ENCODE data around the gene MMP21.

Gene MMP21

DNA sequence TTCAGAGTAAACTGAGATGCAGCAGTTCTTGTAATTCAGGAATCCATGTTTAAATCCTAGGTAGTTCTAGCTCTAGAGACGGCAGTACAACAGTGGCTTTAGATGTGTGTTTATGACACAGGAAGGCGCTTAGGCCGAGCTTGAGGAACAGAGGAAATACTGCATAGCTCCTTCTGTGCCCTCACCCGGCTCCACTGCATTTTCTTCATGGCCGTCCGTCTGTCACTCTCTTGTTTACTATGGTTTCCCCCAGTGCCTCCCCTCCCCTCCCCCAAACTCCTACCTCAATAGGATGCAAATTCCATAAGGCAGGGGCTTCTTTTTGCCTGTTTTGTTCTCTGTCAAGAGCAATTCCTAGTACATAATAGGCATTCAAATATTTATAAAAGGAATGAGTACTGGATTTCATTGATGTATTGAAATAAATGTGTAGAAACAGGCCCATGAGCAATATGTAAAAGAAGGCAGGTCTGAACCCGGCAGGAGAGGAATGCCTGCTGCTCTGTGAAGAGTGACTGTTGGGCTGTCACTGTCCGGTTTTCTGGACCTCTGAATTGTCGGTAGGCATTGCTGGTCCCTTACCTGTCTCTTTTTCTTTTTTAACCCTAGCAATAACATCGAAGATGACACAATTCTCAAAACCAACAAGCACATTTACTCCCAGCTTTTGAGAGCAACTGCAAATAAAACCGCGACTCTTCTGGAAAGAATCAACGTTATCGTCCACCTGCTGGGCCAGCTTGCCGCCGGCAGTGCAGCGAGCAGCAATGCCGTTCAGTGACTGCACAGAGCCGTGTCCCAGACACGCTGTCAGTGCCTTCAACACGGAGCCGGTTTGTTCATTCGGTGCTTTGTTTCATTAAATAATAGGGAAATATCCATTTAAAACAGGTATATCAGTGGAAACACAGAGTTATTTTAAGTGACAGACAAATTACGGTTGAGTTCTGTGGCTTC, 12.7 kb downstream of the MMP21 start:
- no peak overlapping the region for H3K4me3 ChIP-seq (ENCODE audit: low read length in 2 of 2)
- H3K27ac ChIP-seq (ENCODE audit: low read length) = no peak overlapping the region
- no peaks in the 10 kb centered on the region for H3K4me1 ChIP-seq (ENCODE audit: control insufficient read depth, insufficient read depth, low read length)
- H3K9me3 ChIP-seq (ENCODE audit: control insufficient read depth in 2 of 2, low read length in 2 of 2) = no peaks in the 10 kb centered on the region
- peaks cover 14 to 25% of the 10 kb centered on the region in 2 donors for H3K36me3 ChIP-seq (ENCODE audit: control insufficient read depth in 2 of 2, insufficient read depth in 2 of 2, low read length in 2 of 2)
- H3K27me3 ChIP-seq (ENCODE audit: control insufficient read depth in 1 of 2, insufficient read depth in 2 of 2, low read length in 2 of 2) = no peaks in the 10 kb centered on the region
- no peak overlapping the region for H3K9ac ChIP-seq (ENCODE audit: low read length in 2 of 2)

DNA sequence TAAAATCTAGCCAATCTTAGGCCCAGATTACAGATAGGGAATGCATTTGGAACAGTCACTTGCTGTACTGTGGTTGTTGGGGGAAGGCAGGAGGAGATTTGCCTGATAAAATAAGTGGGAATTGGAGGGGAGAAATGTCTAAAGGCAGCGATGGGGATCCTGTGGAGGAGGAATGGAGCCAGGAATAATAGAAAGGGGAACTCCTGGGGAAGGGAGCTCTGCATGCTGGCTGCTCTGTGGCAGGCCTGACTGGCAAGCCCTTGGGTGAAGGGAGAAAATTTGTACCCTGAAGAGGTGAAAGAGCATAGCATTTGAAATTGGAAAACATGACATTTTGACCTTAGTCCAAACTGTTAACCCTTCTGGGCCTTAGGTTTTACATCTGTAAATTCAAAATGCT, 13.7 kb downstream of the MMP21 start:
- H3K9me3 ChIP-seq (ENCODE audit: control insufficient read depth in 2 of 2, low read length in 2 of 2) = no peaks in the 10 kb centered on the region
- no peak overlapping the region for H3K4me3 ChIP-seq (ENCODE audit: low read length in 2 of 2)
- H3K27me3 ChIP-seq (ENCODE audit: control insufficient read depth in 1 of 2, insufficient read depth in 2 of 2, low read length in 2 of 2) = no peaks in the 10 kb centered on the region
- no peak overlapping the region for H3K27ac ChIP-seq (ENCODE audit: low read length)
- H3K36me3 ChIP-seq (ENCODE audit: control insufficient read depth in 2 of 2, insufficient read depth in 2 of 2, low read length in 2 of 2) = peaks cover 22 to 25% of the 10 kb centered on the region in 2 donors
- H3K9ac ChIP-seq (ENCODE audit: low read length in 2 of 2) = no peak overlapping the region
- no peaks in the 10 kb centered on the region for H3K4me1 ChIP-seq (ENCODE audit: control insufficient read depth, insufficient read depth, low read length)

DNA sequence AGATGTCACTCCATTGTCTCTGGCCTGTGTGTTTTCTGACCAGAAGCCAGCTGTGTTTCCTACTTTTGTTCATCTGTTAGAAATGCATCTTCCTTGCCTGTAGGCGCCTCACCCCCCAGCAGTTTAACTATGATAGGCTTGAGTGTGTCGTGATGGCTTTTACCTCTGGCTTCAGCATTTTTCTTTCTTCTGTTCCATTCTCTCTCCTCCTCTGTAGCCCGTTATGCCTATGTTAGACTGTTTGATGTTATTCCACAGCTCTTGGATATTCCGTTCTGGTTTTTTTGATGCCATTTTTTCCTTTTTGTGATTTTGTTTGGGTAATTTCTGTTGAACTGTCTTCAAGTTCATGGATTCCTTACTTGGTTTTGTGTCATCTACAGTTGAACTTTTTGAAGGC, 17.9 kb downstream of the MMP21 start:
- Histone ChIP-seq H3K9ac (ENCODE audit: low read length in 2 of 2) (no peak overlapping the region), H3K36me3 (ENCODE audit: control insufficient read depth in 2 of 2, insufficient read depth in 2 of 2, low read length in 2 of 2) (peaks cover 35 to 40% of the 10 kb centered on the region in 2 donors), H3K9me3 (ENCODE audit: control insufficient read depth in 2 of 2, low read length in 2 of 2) (no peaks in the 10 kb centered on the region), H3K4me1 (ENCODE audit: control insufficient read depth, insufficient read depth, low read length) (no peaks in the 10 kb centered on the region), H3K27ac (ENCODE audit: low read length) (no peak overlapping the region), H3K4me3 (ENCODE audit: low read length in 2 of 2) (no peak overlapping the region), H3K27me3 (ENCODE audit: control insufficient read depth in 1 of 2, insufficient read depth in 2 of 2, low read length in 2 of 2) (no peaks in the 10 kb centered on the region)

DNA sequence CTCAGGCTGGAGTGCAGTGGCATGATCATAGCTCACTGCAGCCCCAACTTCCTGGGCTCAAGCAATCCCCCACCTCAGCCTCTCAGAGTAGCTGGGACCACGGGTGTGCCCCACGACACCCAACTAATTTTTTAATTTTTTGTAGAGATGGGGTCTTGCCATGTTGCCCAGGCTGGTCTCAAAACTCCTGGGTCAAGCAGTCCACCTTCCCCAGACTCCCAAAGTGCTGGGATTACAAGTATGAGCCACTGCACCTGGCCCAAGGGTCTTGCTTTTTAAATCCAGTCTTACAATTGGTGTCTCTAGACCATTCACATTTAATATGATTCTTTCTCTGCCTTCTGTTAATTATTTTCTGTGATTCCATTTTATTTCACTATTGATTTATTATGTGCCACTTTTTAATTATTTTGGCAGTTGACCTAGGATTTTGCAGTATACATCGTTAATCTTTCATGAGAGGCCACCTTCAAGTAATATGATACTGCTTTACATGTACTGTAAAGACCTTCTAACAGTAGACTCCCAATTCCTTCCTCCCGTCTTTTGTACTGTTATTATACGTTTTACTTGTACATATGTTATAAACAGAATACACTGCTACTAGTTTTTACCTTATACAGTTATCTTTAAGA, 18.7 kb downstream of the MMP21 start:
- H3K9ac ChIP-seq (ENCODE audit: low read length in 2 of 2) = no peak overlapping the region
- H3K27me3 ChIP-seq (ENCODE audit: control insufficient read depth in 1 of 2, insufficient read depth in 2 of 2, low read length in 2 of 2) = no peaks in the 10 kb centered on the region
- no peaks in the 10 kb centered on the region for H3K9me3 ChIP-seq (ENCODE audit: control insufficient read depth in 2 of 2, low read length in 2 of 2)
- H3K27ac ChIP-seq (ENCODE audit: low read length) = no peak overlapping the region
- H3K4me1 ChIP-seq (ENCODE audit: control insufficient read depth, insufficient read depth, low read length) = no peaks in the 10 kb centered on the region
- peaks cover 40 to 41% of the 10 kb centered on the region in 2 donors for H3K36me3 ChIP-seq (ENCODE audit: control insufficient read depth in 2 of 2, insufficient read depth in 2 of 2, low read length in 2 of 2)
- no peak overlapping the region for H3K4me3 ChIP-seq (ENCODE audit: low read length in 2 of 2)

- Histone ChIP-seq H3K9me3 (ENCODE audit: control insufficient read depth in 2 of 2, low read length in 2 of 2) (no peaks in the 10 kb centered on the region), H3K27ac (ENCODE audit: low read length) (no peak overlapping the region), H3K36me3 (ENCODE audit: control insufficient read depth in 2 of 2, insufficient read depth in 2 of 2, low read length in 2 of 2) (peaks cover 45 to 47% of the 10 kb centered on the region in 2 donors), H3K4me3 (ENCODE audit: low read length in 2 of 2) (no peak overlapping the region), H3K27me3 (ENCODE audit: control insufficient read depth in 1 of 2, insufficient read depth in 2 of 2, low read length in 2 of 2) (no peaks in the 10 kb centered on the region), H3K4me1 (ENCODE audit: control insufficient read depth, insufficient read depth, low read length) (no peaks in the 10 kb centered on the region), H3K9ac (ENCODE audit: low read length in 2 of 2) (no peak overlapping the region)
Observed at GRCh38 chr10:125756196-125756595, 19.4 kb downstream of the MMP21 start.

DNA sequence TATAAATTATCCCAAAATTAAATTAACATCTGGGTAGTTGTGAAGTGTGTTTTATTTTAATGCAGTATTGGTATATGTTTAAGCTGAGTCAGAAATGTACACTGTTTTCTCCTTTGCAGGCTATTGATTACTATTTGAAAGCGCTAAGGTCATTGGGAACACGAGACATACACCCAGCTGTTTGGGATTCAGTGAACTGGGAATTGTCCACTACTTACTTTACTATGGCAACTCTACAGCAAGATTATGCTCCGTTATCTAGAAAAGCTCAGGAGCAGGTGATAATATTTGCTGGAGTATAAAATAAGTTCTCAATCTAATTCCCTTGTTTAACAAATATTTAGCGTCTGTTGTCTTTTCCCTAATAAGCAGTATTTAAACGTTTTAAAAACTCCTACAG, 28.2 kb downstream of the MMP21 start:
- H3K4me1 ChIP-seq (ENCODE audit: control insufficient read depth, insufficient read depth, low read length) = no peaks in the 10 kb centered on the region
- no peaks in the 10 kb centered on the region for H3K9me3 ChIP-seq (ENCODE audit: control insufficient read depth in 2 of 2, low read length in 2 of 2)

DNA sequence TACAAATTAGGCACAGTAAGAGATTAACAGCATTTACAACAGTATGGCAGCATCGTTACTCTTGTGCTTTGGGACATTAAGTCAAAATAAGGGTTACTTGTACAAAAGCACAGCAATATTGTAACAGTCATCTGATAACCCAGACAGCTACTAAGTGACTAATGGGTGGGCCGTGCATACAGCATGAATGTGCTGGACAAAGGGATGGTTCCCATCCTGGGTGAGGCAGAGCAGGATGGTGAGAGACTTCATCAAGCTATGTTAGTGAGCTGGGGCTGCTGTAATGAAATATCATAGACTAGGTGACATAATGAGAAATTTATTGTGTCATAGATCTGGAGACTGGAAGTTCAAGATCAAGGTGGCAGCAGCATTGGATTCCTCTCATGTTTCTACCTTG, 30.7 kb downstream of the MMP21 start:
- H3K9ac ChIP-seq (ENCODE audit: low read length in 2 of 2) = no peak overlapping the region
- no peaks in the 10 kb centered on the region for H3K4me1 ChIP-seq (ENCODE audit: control insufficient read depth, insufficient read depth, low read length)
- H3K4me3 ChIP-seq (ENCODE audit: low read length in 2 of 2) = no peak overlapping the region
- no peaks in the 10 kb centered on the region for H3K9me3 ChIP-seq (ENCODE audit: control insufficient read depth in 2 of 2, low read length in 2 of 2)
- H3K27ac ChIP-seq (ENCODE audit: low read length) = no peak overlapping the region
- H3K36me3 ChIP-seq (ENCODE audit: control insufficient read depth in 2 of 2, insufficient read depth in 2 of 2, low read length in 2 of 2) = peaks cover 49 to 62% of the 10 kb centered on the region in 2 donors
- no peaks in the 10 kb centered on the region for H3K27me3 ChIP-seq (ENCODE audit: control insufficient read depth in 1 of 2, insufficient read depth in 2 of 2, low read length in 2 of 2)

More for the DNA sequence above, 28.2 kb downstream of the MMP21 start:
- Histone ChIP-seq H3K9ac (ENCODE audit: low read length in 2 of 2) (no peak overlapping the region), H3K27me3 (ENCODE audit: control insufficient read depth in 1 of 2, insufficient read depth in 2 of 2, low read length in 2 of 2) (no peaks in the 10 kb centered on the region), H3K27ac (ENCODE audit: low read length) (no peak overlapping the region), H3K36me3 (ENCODE audit: control insufficient read depth in 2 of 2, insufficient read depth in 2 of 2, low read length in 2 of 2) (peaks cover 50 to 57% of the 10 kb centered on the region in 2 donors), H3K4me3 (ENCODE audit: low read length in 2 of 2) (no peak overlapping the region)

GRCh38 chr10:125742465-125742864, 33.2 kb downstream of the MMP21 start:
- no peak overlapping the region for H3K9ac ChIP-seq (ENCODE audit: low read length in 2 of 2)
- H3K4me1 ChIP-seq (ENCODE audit: control insufficient read depth, insufficient read depth, low read length) = no peaks in the 10 kb centered on the region
- H3K9me3 ChIP-seq (ENCODE audit: control insufficient read depth in 2 of 2, low read length in 2 of 2) = no peaks in the 10 kb centered on the region
- H3K27ac ChIP-seq (ENCODE audit: low read length) = no peak overlapping the region
- H3K27me3 ChIP-seq (ENCODE audit: control insufficient read depth in 1 of 2, insufficient read depth in 2 of 2, low read length in 2 of 2) = no peaks in the 10 kb centered on the region
- no peak overlapping the region for H3K4me3 ChIP-seq (ENCODE audit: low read length in 2 of 2)
- peaks cover 47 to 71% of the 10 kb centered on the region in 2 donors for H3K36me3 ChIP-seq (ENCODE audit: control insufficient read depth in 2 of 2, insufficient read depth in 2 of 2, low read length in 2 of 2)

- H3K4me1 ChIP-seq (ENCODE audit: control insufficient read depth, insufficient read depth, low read length) = no peaks in the 10 kb centered on the region
- no peak overlapping the region for H3K9ac ChIP-seq (ENCODE audit: low read length in 2 of 2)
- no peak overlapping the region for H3K4me3 ChIP-seq (ENCODE audit: low read length in 2 of 2)
- peaks cover 51 to 81% of the 10 kb centered on the region in 2 donors for H3K36me3 ChIP-seq (ENCODE audit: control insufficient read depth in 2 of 2, insufficient read depth in 2 of 2, low read length in 2 of 2)
- H3K27me3 ChIP-seq (ENCODE audit: control insufficient read depth in 1 of 2, insufficient read depth in 2 of 2, low read length in 2 of 2) = no peaks in the 10 kb centered on the region
- H3K9me3 ChIP-seq (ENCODE audit: control insufficient read depth in 2 of 2, low read length in 2 of 2) = no peaks in the 10 kb centered on the region
- no peak overlapping the region for H3K27ac ChIP-seq (ENCODE audit: low read length)
Observed at GRCh38 chr10:125739994-125740679, 35.5 kb downstream of the MMP21 start.

- Histone ChIP-seq H3K4me1 (ENCODE audit: control insufficient read depth, insufficient read depth, low read length) (no peaks in the 10 kb centered on the region), H3K4me3 (ENCODE audit: low read length in 2 of 2) (no peak overlapping the region), H3K36me3 (ENCODE audit: control insufficient read depth in 2 of 2, insufficient read depth in 2 of 2, low read length in 2 of 2) (peaks cover 49 to 74% of the 10 kb centered on the region in 2 donors), H3K27ac (ENCODE audit: low read length) (no peak overlapping the region), H3K9me3 (ENCODE audit: control insufficient read depth in 2 of 2, low read length in 2 of 2) (no peaks in the 10 kb centered on the region), H3K27me3 (ENCODE audit: control insufficient read depth in 1 of 2, insufficient read depth in 2 of 2, low read length in 2 of 2) (no peaks in the 10 kb centered on the region), H3K9ac (ENCODE audit: low read length in 2 of 2) (no peak overlapping the region)
Observed at GRCh38 chr10:125738206-125738605, 37.4 kb downstream of the MMP21 start.
